ENCODE results near the gene ANKRD49.

Gene ANKRD49

DNA sequence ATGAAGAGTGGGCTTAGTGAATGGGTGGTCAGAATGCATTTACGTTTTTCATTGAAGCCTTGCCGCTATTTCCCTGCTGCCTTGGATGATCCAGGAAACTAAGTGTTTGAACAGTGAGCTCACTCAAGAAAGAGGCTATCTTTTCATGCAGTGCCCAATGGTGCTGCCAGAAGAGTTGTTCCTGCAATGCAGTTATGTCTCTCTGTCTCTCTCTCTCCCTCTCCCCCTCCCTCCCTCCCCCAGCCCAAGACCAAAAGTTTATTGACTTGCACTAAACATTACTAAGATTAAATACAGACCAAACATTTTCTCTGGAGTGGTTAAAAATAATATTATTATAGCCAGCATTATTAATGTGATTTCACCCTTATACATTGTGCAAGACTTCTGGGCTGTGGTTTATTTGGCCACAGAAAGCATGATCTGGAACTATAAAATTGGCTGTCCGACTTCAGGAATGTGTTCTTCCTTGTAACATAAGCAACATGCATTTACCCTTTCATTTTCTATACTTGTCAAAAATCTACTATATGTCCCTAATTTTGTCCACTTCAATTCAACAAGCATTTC lies 43.3 kb downstream of the ANKRD49 start:
- TF ChIP-seq, protein P1, sequence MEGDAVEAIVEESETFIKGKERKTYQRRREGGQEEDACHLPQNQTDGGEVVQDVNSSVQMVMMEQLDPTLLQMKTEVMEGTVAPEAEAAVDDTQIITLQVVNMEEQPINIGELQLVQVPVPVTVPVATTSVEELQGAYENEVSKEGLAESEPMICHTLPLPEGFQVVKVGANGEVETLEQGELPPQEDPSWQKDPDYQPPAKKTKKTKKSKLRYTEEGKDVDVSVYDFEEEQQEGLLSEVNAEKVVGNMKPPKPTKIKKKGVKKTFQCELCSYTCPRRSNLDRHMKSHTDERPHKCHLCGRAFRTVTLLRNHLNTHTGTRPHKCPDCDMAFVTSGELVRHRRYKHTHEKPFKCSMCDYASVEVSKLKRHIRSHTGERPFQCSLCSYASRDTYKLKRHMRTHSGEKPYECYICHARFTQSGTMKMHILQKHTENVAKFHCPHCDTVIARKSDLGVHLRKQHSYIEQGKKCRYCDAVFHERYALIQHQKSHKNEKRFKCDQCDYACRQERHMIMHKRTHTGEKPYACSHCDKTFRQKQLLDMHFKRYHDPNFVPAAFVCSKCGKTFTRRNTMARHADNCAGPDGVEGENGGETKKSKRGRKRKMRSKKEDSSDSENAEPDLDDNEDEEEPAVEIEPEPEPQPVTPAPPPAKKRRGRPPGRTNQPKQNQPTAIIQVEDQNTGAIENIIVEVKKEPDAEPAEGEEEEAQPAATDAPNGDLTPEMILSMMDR (IDR thresholded peaks at IDR 0.05; ENCODE audit: low read depth, low read length): no peak
- DNase-seq (ENCODE audit: low read depth in 2 of 2): peak; percentile 53 to 79
- no peak overlapping the region for H3K4me3 ChIP-seq (replicated peaks in 1 of 2; ENCODE audit: low read depth in 2 of 2, low read length in 2 of 2)

DNA sequence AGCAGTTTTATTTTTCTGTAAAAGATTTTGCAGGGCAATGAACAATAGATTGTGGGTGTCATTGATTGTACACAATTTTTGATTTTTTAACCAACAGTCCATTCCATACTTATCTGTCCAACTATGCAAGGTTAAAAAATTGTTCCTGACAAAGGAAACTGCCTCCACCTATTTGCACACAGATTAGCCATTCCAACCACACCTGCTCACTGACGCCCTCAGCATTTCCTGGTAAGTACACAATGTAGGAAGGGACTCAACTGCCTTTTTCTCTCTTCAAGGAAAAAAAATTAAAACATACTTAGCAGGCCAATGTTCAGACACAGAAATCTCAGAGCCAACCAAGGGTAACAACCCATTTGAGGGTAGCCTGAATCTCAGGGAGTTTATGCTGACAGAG lies 45.6 kb downstream of the ANKRD49 start:
- no peak for DNase-seq (ENCODE audit: low read depth in 2 of 2)
- TF ChIP-seq, protein P1 (IDR thresholded peaks at IDR 0.05; ENCODE audit: low read depth, low read length): no peak

DNA sequence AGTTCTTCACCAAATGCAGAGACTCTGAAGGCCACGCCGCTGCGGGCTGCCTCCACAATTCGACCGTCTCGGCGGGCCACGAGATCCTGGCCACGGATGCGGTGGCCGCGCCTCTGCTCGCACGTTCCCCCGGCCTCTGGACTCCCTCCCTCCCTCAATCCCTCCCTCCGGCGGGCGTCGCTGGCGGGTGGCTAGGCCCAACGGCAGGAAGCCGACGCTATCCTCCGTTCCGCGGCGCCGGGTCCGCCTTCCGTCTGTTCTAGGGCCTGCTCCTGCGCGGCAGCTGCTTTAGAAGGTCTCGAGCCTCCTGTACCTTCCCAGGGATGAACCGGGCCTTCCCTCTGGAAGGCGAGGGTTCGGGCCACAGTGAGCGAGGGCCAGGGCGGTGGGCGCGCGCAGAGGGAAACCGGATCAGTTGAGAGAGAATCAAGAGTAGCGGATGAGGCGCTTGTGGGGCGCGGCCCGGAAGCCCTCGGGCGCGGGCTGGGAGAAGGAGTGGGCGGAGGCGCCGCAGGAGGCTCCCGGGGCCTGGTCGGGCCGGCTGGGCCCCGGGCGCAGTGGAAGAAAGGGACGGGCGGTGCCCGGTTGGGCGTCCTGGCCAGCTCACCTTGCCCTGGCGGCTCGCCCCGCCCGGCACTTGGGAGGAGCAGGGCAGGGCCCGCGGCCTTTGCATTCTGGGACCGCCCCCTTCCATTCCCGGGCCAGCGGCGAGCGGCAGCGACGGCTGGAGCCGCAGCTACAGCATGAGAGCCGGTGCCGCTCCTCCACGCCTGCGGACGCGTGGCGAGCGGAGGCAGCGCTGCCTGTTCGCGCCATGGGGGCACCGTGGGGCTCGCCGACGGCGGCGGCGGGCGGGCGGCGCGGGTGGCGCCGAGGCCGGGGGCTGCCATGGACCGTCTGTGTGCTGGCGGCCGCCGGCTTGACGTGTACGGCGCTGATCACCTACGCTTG lies 50.2 kb downstream of the ANKRD49 start, which contains the start of gene FUT4:
Gene FUT4, plus strand, starts transcription at position 227 of the 951 bp plus-strand sequence. Its CDS starts 213 bp downstream, at position 440.
- peak; percentile 81 to 82 for DNase-seq (ENCODE audit: low read depth in 2 of 2)
- TF ChIP-seq, protein P1 (IDR thresholded peaks at IDR 0.05; ENCODE audit: low read depth, low read length): no peak
- H3K4me3 ChIP-seq (replicated peaks in 1 of 2; ENCODE audit: low read depth in 2 of 2, low read length in 2 of 2): peak within 1 kb of the TSS; percentile 57 to 65

More for the DNA sequence above, 45.6 kb downstream of the ANKRD49 start:
- no peak overlapping the region for H3K4me3 ChIP-seq (replicated peaks in 1 of 2; ENCODE audit: low read depth in 2 of 2, low read length in 2 of 2)

DNA sequence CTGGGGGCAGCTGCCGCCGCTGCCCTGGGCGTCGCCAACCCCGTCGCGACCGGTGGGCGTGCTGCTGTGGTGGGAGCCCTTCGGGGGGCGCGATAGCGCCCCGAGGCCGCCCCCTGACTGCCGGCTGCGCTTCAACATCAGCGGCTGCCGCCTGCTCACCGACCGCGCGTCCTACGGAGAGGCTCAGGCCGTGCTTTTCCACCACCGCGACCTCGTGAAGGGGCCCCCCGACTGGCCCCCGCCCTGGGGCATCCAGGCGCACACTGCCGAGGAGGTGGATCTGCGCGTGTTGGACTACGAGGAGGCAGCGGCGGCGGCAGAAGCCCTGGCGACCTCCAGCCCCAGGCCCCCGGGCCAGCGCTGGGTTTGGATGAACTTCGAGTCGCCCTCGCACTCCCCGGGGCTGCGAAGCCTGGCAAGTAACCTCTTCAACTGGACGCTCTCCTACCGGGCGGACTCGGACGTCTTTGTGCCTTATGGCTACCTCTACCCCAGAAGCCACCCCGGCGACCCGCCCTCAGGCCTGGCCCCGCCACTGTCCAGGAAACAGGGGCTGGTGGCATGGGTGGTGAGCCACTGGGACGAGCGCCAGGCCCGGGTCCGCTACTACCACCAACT lies 51.0 kb downstream of the ANKRD49 start:
- peak overlapping the region; percentile 57 to 65 for H3K4me3 ChIP-seq (replicated peaks in 1 of 2; ENCODE audit: low read depth in 2 of 2, low read length in 2 of 2)
- DNase-seq (ENCODE audit: low read depth in 2 of 2): peak in 1 of 2 donors; percentile 12
- TF ChIP-seq, protein P1 (IDR thresholded peaks at IDR 0.05; ENCODE audit: low read depth, low read length): no peak

DNA sequence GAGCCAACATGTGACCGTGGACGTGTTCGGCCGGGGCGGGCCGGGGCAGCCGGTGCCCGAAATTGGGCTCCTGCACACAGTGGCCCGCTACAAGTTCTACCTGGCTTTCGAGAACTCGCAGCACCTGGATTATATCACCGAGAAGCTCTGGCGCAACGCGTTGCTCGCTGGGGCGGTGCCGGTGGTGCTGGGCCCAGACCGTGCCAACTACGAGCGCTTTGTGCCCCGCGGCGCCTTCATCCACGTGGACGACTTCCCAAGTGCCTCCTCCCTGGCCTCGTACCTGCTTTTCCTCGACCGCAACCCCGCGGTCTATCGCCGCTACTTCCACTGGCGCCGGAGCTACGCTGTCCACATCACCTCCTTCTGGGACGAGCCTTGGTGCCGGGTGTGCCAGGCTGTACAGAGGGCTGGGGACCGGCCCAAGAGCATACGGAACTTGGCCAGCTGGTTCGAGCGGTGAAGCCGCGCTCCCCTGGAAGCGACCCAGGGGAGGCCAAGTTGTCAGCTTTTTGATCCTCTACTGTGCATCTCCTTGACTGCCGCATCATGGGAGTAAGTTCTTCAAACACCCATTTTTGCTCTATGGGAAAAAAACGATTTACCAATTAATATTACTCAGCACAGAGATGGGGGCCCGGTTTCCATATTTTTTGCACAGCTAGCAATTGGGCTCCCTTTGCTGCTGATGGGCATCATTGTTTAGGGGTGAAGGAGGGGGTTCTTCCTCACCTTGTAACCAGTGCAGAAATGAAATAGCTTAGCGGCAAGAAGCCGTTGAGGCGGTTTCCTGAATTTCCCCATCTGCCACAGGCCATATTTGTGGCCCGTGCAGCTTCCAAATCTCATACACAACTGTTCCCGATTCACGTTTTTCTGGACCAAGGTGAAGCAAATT lies 51.7 kb downstream of the ANKRD49 start:
- DNase-seq (ENCODE audit: low read depth in 2 of 2): no peak
- H3K4me3 ChIP-seq (replicated peaks in 1 of 2; ENCODE audit: low read depth in 2 of 2, low read length in 2 of 2): peak overlapping the region; percentile 57 to 65
- TF ChIP-seq, protein P1 (IDR thresholded peaks at IDR 0.05; ENCODE audit: low read depth, low read length): no peak

DNA sequence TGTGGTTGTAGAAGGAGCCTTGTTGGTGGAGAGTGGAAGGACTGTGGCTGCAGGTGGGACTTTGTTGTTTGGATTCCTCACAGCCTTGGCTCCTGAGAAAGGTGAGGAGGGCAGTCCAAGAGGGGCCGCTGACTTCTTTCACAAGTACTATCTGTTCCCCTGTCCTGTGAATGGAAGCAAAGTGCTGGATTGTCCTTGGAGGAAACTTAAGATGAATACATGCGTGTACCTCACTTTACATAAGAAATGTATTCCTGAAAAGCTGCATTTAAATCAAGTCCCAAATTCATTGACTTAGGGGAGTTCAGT lies 52.3 kb downstream of the ANKRD49 start:
- DNase-seq (ENCODE audit: low read depth in 2 of 2): no peak
- TF ChIP-seq, protein P1 (IDR thresholded peaks at IDR 0.05; ENCODE audit: low read depth, low read length): no peak
- H3K4me3 ChIP-seq (replicated peaks in 1 of 2; ENCODE audit: low read depth in 2 of 2, low read length in 2 of 2): peak overlapping the region in 1 of 2 donors; percentile 65
